H1 (cell line): ENCODE results near the gene HS6ST3. TPM values are rescaled to one million over a fixed set of nuclear protein-coding genes. Genes with fewer than 3 reads are reported as not detected.
A peak's percentile ranks its signal among the peaks of the same experiment; 100 is the strongest.

Experiments
- CTCF ChIA-PET: fragments of 300-600 bp; sonication (Branson Sonifier 250); formaldehyde crosslinking; loops from one replicate; lab custom pipeline; 2021; ENCODE audit not compliant: partially characterized antibody; lab: Charles Lee
- POLR2A ChIA-PET: fragments of 300-600 bp; sonication (Branson Sonifier 250); formaldehyde crosslinking; loops from one replicate; lab custom pipeline; 2021; ENCODE audit warnings: inconsistent platforms; ENCODE audit not compliant: partially characterized antibody; lab: Charles Lee
- DNase-seq, 2 experiments: peaks; one replicate each; pipeline versions ENCODE4 v3.0.0 to v3.0.0-alpha.2; 2010 to 2022; ENCODE audit warnings: low spot score in 2 of 2, low read depth in 1 of 2, mixed read lengths in 1 of 2
- FAIRE-seq: peaks from 2 replicates; lab custom pipeline; 2011; peaks lifted over from hg19 to GRCh38; lab: Jason Lieb, UNC
- H2AFZ ChIP-seq: 2 replicates; pipeline ENCODE4 v1.8.1; 2012; ENCODE audit warnings: low read length, inconsistent platforms
- H2AK5ac ChIP-seq: 2 replicates; pipeline ENCODE4 v1.6.1; 2013; ENCODE audit warnings: low read depth, low read length
- H2BK120ac ChIP-seq: replicated peaks from 2 replicates; pipeline ENCODE3; 2013; ENCODE audit warnings: low read depth, low read length, inconsistent platforms
- H2BK12ac ChIP-seq: 2 replicates; pipeline ENCODE4 v1.6.1; 2013; ENCODE audit warnings: low read depth, low read length
- H2BK15ac ChIP-seq: 2 replicates; pipeline ENCODE4 v1.6.1; 2013; ENCODE audit warnings: low read length
- H2BK20ac ChIP-seq: 2 replicates; pipeline ENCODE4 v1.6.1; 2013; ENCODE audit warnings: low read length
- H2BK5ac ChIP-seq: 2 replicates; pipeline ENCODE4 v1.6.1; 2013; ENCODE audit warnings: low read depth, low read length
- H3K14ac ChIP-seq: 2 replicates; pipeline ENCODE4 v1.6.1; 2013; ENCODE audit warnings: inconsistent platforms; ENCODE audit not compliant: insufficient read length
- H3K18ac ChIP-seq: 2 replicates; pipeline ENCODE4 v1.6.1; 2013; ENCODE audit warnings: low read length; ENCODE audit errors: extremely low read depth
- H3K23ac ChIP-seq: 2 replicates; pipeline ENCODE4 v1.6.1; 2013; ENCODE audit warnings: inconsistent platforms; ENCODE audit not compliant: insufficient read length
- H3K23me2 ChIP-seq: 2 replicates; pipeline ENCODE4 v1.6.1; 2013; ENCODE audit warnings: low read depth, low read length
- H3K27ac ChIP-seq: 2 replicates; pipeline ENCODE4 v1.6.1; 2011; ENCODE audit warnings: low read depth, low read length, inconsistent platforms
- H3K27me3 ChIP-seq, 4 experiments: replicated peaks in 1 of 4; 1 replicate in 1 of 4; 2 replicates in 3 of 4; pipeline versions ENCODE4 v1.6.1 to v1.8.1; 2011 to 2013; ENCODE audit warnings: low read length in 3 of 4, mild to moderate bottlenecking in 3 of 4, inconsistent platforms in 2 of 4, mixed read lengths in 2 of 4, moderate library complexity in 1 of 4; ENCODE audit not compliant: control insufficient read depth in 3 of 4, insufficient read depth in 3 of 4; ENCODE audit errors: extremely low read depth in 1 of 4
- H3K36me3 ChIP-seq, 4 experiments: 2 replicates each; pipeline versions ENCODE4 v1.6.1 to v1.8.1; 2011 to 2013; ENCODE audit warnings: mild to moderate bottlenecking in 4 of 4, low read length in 3 of 4, moderate library complexity in 2 of 4, control low read depth in 1 of 4, inconsistent platforms in 1 of 4; ENCODE audit not compliant: insufficient read depth in 4 of 4, control insufficient read depth in 2 of 4
- H3K4ac ChIP-seq: replicated peaks from 2 replicates; pipeline ENCODE3; 2013; ENCODE audit warnings: low read length, low read depth, mixed read lengths, inconsistent platforms; ENCODE audit not compliant: insufficient read length
- H3K4me1 ChIP-seq, 4 experiments: replicated peaks in 1 of 4; 1 replicate in 1 of 4; 2 replicates in 3 of 4; pipeline versions ENCODE4 v1.6.1 to v1.8.1; 2011 to 2013; ENCODE audit warnings: low read length in 3 of 4, inconsistent platforms in 2 of 4, mixed read lengths in 1 of 4; ENCODE audit not compliant: insufficient read depth in 4 of 4, control insufficient read depth in 3 of 4
- H3K4me2 ChIP-seq, 2 experiments: 2 replicates each; pipeline versions ENCODE4 v1.6.1 to v1.8.1; 2011 to 2013; ENCODE audit warnings: low read depth in 2 of 2, low read length in 2 of 2, control low read depth in 1 of 2, inconsistent platforms in 1 of 2, mild to moderate bottlenecking in 1 of 2; ENCODE audit not compliant: insufficient read depth in 1 of 2
- H3K4me3 ChIP-seq, 4 experiments: fragments of 200-600, 300-600 bp in 1 of 4; sonication (generic), shearing (Covaris generic), sonication (Bioruptor Twin) in 1 of 4; 2 replicates each; pipeline versions ENCODE4 v1.5.1 to v1.8.1; 2011 to 2016; ENCODE audit warnings: low read length in 4 of 4, low read depth in 3 of 4, control low read depth in 2 of 4, inconsistent platforms in 2 of 4, mild to moderate bottlenecking in 2 of 4, mixed read lengths in 1 of 4, moderate library complexity in 1 of 4; ENCODE audit not compliant: insufficient read depth in 2 of 4; ENCODE audit errors: extremely low read depth in 1 of 4
- H3K56ac ChIP-seq: replicated peaks from 2 replicates; pipeline ENCODE3; 2013; ENCODE audit warnings: low read depth, mild to moderate bottlenecking, mixed read lengths, low read length, inconsistent platforms; ENCODE audit not compliant: insufficient read length
- H3K79me1 ChIP-seq: 2 replicates; pipeline ENCODE4 v1.6.1; 2013; ENCODE audit warnings: low read depth, low read length, control low read depth
- H3K79me2 ChIP-seq, 2 experiments: 2 replicates each; pipeline versions ENCODE4 v1.6.1 to v1.8.1; 2012 to 2013; ENCODE audit warnings: low read length in 2 of 2, mild to moderate bottlenecking in 2 of 2, inconsistent platforms in 1 of 2; ENCODE audit not compliant: insufficient read depth in 2 of 2, control insufficient read depth in 1 of 2
- H3K9ac ChIP-seq, 4 experiments: replicated peaks in 1 of 4; 1 replicate in 1 of 4; 2 replicates in 3 of 4; pipeline versions ENCODE4 v1.6.1 to v1.8.1; 2011 to 2013; ENCODE audit warnings: low read depth in 3 of 4, low read length in 3 of 4, control low read depth in 2 of 4, mild to moderate bottlenecking in 2 of 4, moderate library complexity in 2 of 4, inconsistent platforms in 1 of 4; ENCODE audit errors: extremely low read depth in 1 of 4
- H3K9me3 ChIP-seq, 2 experiments: 2 replicates each; pipeline versions ENCODE4 v1.6.1 to v1.8.1; 2012 to 2013; ENCODE audit warnings: mild to moderate bottlenecking in 2 of 2, moderate library complexity in 2 of 2, control low read depth in 1 of 2, inconsistent platforms in 1 of 2, low read depth in 1 of 2, low read length in 1 of 2, mixed read lengths in 1 of 2; ENCODE audit not compliant: insufficient read depth in 2 of 2
- H4K20me1 ChIP-seq, 2 experiments: replicated peaks in 1 of 2; 2 replicates each; pipeline versions ENCODE3 to v1.8.1; 2011 to 2013; ENCODE audit warnings: inconsistent platforms in 2 of 2, low read length in 2 of 2, mild to moderate bottlenecking in 1 of 2; ENCODE audit not compliant: insufficient read depth in 2 of 2, control insufficient read depth in 1 of 2
- H4K5ac ChIP-seq: 2 replicates; pipeline ENCODE4 v1.6.1; 2013; ENCODE audit warnings: low read length, low read depth, mixed read lengths, inconsistent platforms; ENCODE audit not compliant: insufficient read length
- H4K8ac ChIP-seq: 2 replicates; pipeline ENCODE4 v1.8.0; 2013; ENCODE audit warnings: mild to moderate bottlenecking, moderate library complexity, low read length, inconsistent platforms; ENCODE audit not compliant: insufficient read depth; ENCODE audit errors: extremely low read depth
- H4K91ac ChIP-seq: replicated peaks from 2 replicates; pipeline ENCODE3; 2013; ENCODE audit warnings: low read length, mixed read lengths, inconsistent platforms; ENCODE audit not compliant: insufficient read length
- JUND ChIP-seq: IDR thresholded peaks from 2 replicates; pipeline ENCODE4 v1.6.1; 2011; ENCODE audit warnings: mild to moderate bottlenecking, improper control_type of control experiment, low read length
- RAD21 ChIP-seq, 2 experiments: IDR thresholded peaks in 1 of 2; conservative IDR thresholded peaks in 1 of 2; 2 replicates each; pipeline ENCODE4 v1.6.1; 2011; ENCODE audit warnings: low read depth in 2 of 2, low read length in 2 of 2, improper control_type of control experiment in 1 of 2, inconsistent platforms in 1 of 2, mild to moderate bottlenecking in 1 of 2, moderate library complexity in 1 of 2
- SIRT6 ChIP-seq: IDR thresholded peaks from one replicate; pipeline ENCODE4 v1.7.1; 2012; ENCODE audit warnings: low read length, inconsistent platforms
- WGBS, 2 experiments: shearing (Covaris generic) in 1 of 2; methylation state at CpG; one replicate each; pipeline versions ENCODE4 v1.1.6 to v1.1.7; 2013 to 2015; ENCODE audit warnings: low lambda C conversion rate in 2 of 2, mixed read lengths in 2 of 2, inconsistent platforms in 1 of 2, low coverage in 1 of 2, missing lambda C conversion rate in 1 of 2; ENCODE audit not compliant: insufficient replicate concordance in 2 of 2, insufficient coverage in 1 of 2, insufficient read length in 1 of 2; ENCODE audit errors: extremely low coverage in 1 of 2, missing lambda C conversion rate in 1 of 2; 5-methylcytosine and 5-hydroxymethylcytosine counted together
- polyA plus RNA-seq, 7 experiments: library from polyadenylated mRNA; depleted of rRNA in 3 of 7; stranded (reverse) in 5 of 7; unstranded in 2 of 7; fragments of >200 nt in 5 of 7; fragments of 200-250 nt in 2 of 7; gene quantifications; 1 replicate in 5 of 7; 2 replicates in 1 of 7; 4 replicates in 1 of 7; pipeline versions ENCODE4 v1.2.1 to v1.2.3, GENCODE V29; 2011 to 2013; ENCODE audit warnings: missing spikeins in 2 of 7, mixed read lengths in 2 of 7
- total RNA-seq: library from RNA; stranded (reverse); fragmentation: NEBNext Ultra II Directional; extraction: Animal tissue kit (Norgen Biotek cat#: 25700); gene quantifications from 2 replicates; pipeline ENCODE4 v1.2.1, GENCODE V29; 2021
- TF ChIP-seq, protein P1 (sequence below): IDR thresholded peaks from 2 replicates; pipeline ENCODE4 v1.6.1; 2012; ENCODE audit warnings: inconsistent platforms
- TF ChIP-seq, protein P2 (sequence below), 3 experiments: IDR thresholded peaks; 1 replicate in 2 of 3; 2 replicates in 1 of 3; pipeline versions ENCODE4 v1.5.1 to v1.6.1; 2011; ENCODE audit warnings: low read length in 3 of 3, mild to moderate bottlenecking in 3 of 3, inconsistent platforms in 2 of 3, low read depth in 1 of 3, moderate library complexity in 1 of 3; ENCODE audit not compliant: insufficient read depth in 1 of 3; ENCODE audit errors: control extremely low read depth in 1 of 3

Gene HS6ST3
- total and polyA plus RNA-seq, 2 of the 8 experiments (the other 6 are each of a cell fraction or from before 2014, with no cell fraction given), result 0.45 to 1.2 TPM

DNA sequence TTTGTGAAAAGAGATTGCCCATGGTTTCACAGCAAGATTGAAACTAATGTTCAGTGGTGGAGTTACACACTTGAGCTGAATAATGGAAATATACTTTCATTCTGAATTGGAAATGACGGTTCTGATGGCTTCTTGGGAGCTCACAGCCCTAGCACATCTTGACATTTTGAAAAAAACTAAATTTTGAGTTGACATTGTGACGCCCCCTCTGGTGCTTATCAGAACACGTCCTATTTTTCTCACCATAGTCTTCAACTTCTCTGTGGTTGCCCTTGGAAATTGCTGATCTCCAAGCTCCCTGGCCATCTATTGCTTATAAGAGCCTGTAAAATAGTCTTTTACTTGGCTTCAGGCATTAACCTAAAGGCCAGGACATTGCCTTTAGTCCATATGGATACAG lies 702.3 kb downstream of the HS6ST3 start:
- no peak overlapping the region for H3K4me3 ChIP-seq
- no peak overlapping the region for H2BK15ac ChIP-seq
- H3K14ac ChIP-seq, result no peak overlapping the region
- no peak overlapping the region for H2BK12ac ChIP-seq
- DNase-seq (no peak), FAIRE-seq (peak; percentile 7)
- no peak for TF ChIP-seq JUND
- TF ChIP-seq SIRT6, result no peak
- peak; percentile 35 to 49; a peak in 3 of 4 replicates for TF ChIP-seq RAD21 (IDR thresholded peaks at IDR 0.05 in 1 of 2, conservative IDR thresholded peaks at IDR 0.05 in 1 of 2; ENCODE audit: low read depth in 2 of 2, low read length in 2 of 2)
- TF ChIP-seq, protein P1, sequence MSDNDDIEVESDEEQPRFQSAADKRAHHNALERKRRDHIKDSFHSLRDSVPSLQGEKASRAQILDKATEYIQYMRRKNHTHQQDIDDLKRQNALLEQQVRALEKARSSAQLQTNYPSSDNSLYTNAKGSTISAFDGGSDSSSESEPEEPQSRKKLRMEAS, result no peak
- TF ChIP-seq, protein P2, sequence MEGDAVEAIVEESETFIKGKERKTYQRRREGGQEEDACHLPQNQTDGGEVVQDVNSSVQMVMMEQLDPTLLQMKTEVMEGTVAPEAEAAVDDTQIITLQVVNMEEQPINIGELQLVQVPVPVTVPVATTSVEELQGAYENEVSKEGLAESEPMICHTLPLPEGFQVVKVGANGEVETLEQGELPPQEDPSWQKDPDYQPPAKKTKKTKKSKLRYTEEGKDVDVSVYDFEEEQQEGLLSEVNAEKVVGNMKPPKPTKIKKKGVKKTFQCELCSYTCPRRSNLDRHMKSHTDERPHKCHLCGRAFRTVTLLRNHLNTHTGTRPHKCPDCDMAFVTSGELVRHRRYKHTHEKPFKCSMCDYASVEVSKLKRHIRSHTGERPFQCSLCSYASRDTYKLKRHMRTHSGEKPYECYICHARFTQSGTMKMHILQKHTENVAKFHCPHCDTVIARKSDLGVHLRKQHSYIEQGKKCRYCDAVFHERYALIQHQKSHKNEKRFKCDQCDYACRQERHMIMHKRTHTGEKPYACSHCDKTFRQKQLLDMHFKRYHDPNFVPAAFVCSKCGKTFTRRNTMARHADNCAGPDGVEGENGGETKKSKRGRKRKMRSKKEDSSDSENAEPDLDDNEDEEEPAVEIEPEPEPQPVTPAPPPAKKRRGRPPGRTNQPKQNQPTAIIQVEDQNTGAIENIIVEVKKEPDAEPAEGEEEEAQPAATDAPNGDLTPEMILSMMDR (IDR thresholded peaks at IDR 0.05; ENCODE audit: control extremely low read depth in 1 of 3, insufficient read depth in 1 of 3, low read depth in 1 of 3, low read length in 3 of 3), result peak in 2 of 3 experiments; percentile 32 to 40; a peak in 2 of 4 replicates
- no peak overlapping the region for H3K23ac ChIP-seq
- no peaks in the 10 kb centered on the region for H4K20me1 ChIP-seq
- H3K9me3 ChIP-seq, result no peaks in the 10 kb centered on the region
- no peak overlapping the region for H2AK5ac ChIP-seq
- H4K8ac ChIP-seq, result no peak overlapping the region
- no peaks in the 10 kb centered on the region for H3K79me1 ChIP-seq
- CTCF ChIA-PET, result interaction anchor here (0.9 to 1.1 kb wide), 3 partner anchors 13 to 28 kb away, joined by 3 to 4 read pairs (median 4); no protein-coding TSS in a partner anchor
- no peaks in the 10 kb centered on the region for H3K23me2 ChIP-seq
- H2AFZ ChIP-seq, result no peak overlapping the region
- no peaks in the 10 kb centered on the region for H3K27me3 ChIP-seq
- POLR2A ChIA-PET, result interaction anchor here (0.6 kb wide), 1 partner anchor 20 kb away, joined by 3 read pairs; no protein-coding TSS in a partner anchor
- no peak overlapping the region for H3K56ac ChIP-seq
- no peak overlapping the region for H2BK5ac ChIP-seq
- H4K5ac ChIP-seq, result no peak overlapping the region
- no peak overlapping the region for H2BK120ac ChIP-seq
- no peak overlapping the region for H3K9ac ChIP-seq
- H2BK20ac ChIP-seq, result no peak overlapping the region
- H3K36me3 ChIP-seq, result no peaks in the 10 kb centered on the region
- H3K18ac ChIP-seq, result no peak overlapping the region
- H3K79me2 ChIP-seq, result no peaks in the 10 kb centered on the region
- H3K27ac ChIP-seq, result no peak overlapping the region
- H4K91ac ChIP-seq, result no peak overlapping the region
- H3K4me2 ChIP-seq, result no peak overlapping the region
- H3K4me1 ChIP-seq, result no peaks in the 10 kb centered on the region
- H3K4ac ChIP-seq, result no peak overlapping the region
- 76% methylated on average over 3 of the region's 3 CpGs; no CpG with 5 or more reads in 1 of the 2 experiments for WGBS, 2 experiments
